ENCODE measurements around the gene SCN4B.

DNA sequence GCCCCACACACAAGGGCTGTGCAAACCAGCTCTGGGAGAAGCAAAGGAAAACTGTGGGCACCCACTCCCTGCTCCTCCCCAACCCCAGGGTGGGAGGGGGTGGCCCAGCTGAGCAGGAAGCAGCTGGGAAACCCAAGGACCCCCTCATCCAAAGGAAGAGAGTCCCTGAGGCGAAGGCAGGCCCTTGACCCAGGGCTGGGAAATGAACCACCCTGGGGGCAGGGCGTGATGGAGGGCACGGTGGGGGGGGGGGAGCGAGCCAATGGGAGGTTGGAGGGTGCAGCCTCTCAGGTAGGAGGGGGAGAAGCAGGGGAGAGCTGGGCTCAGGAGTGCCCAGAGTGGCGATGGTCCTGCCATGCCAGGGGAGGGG lies 16.8 kb downstream of the SCN4B start:
- no peak for TF ChIP-seq EZH2 (IDR thresholded peaks at IDR 0.05; ENCODE audit: low read depth)
- TF ChIP-seq, protein P1, sequence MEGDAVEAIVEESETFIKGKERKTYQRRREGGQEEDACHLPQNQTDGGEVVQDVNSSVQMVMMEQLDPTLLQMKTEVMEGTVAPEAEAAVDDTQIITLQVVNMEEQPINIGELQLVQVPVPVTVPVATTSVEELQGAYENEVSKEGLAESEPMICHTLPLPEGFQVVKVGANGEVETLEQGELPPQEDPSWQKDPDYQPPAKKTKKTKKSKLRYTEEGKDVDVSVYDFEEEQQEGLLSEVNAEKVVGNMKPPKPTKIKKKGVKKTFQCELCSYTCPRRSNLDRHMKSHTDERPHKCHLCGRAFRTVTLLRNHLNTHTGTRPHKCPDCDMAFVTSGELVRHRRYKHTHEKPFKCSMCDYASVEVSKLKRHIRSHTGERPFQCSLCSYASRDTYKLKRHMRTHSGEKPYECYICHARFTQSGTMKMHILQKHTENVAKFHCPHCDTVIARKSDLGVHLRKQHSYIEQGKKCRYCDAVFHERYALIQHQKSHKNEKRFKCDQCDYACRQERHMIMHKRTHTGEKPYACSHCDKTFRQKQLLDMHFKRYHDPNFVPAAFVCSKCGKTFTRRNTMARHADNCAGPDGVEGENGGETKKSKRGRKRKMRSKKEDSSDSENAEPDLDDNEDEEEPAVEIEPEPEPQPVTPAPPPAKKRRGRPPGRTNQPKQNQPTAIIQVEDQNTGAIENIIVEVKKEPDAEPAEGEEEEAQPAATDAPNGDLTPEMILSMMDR (conservative IDR thresholded peaks at IDR 0.05) = no peak

Data from PC-9 (cell line).